ENCODE data around the gene TXNIP.

Gene TXNIP

GRCh38 chr1:145947551-145947950 is 48.8 kb downstream of the TXNIP start:
- H3K36me3 ChIP-seq = peaks cover 20% of the 10 kb centered on the region
- TF ChIP-seq CTCF (IDR thresholded peaks at IDR 0.05; ENCODE audit: low read depth, low read length) = no peak
- H3K27me3 ChIP-seq = no peaks in the 10 kb centered on the region
- H3K4me3 ChIP-seq (ENCODE audit: low read depth, low read length) = no peak overlapping the region
- no peaks in the 10 kb centered on the region for H3K4me1 ChIP-seq
- no peak for DNase-seq
- H3K9me3 ChIP-seq = no peaks in the 10 kb centered on the region

- H3K4me1 ChIP-seq = no peaks in the 10 kb centered on the region
- peaks cover 22% of the 10 kb centered on the region for H3K36me3 ChIP-seq
- no peak for TF ChIP-seq CTCF (IDR thresholded peaks at IDR 0.05; ENCODE audit: low read depth, low read length)
- H3K4me3 ChIP-seq (ENCODE audit: low read depth, low read length) = no peak overlapping the region
- H3K27me3 ChIP-seq = no peaks in the 10 kb centered on the region
- no peaks in the 10 kb centered on the region for H3K9me3 ChIP-seq
- DNase-seq = no peak
Observed at GRCh38 chr1:145946477-145946986, 49.8 kb downstream of the TXNIP start.

DNA sequence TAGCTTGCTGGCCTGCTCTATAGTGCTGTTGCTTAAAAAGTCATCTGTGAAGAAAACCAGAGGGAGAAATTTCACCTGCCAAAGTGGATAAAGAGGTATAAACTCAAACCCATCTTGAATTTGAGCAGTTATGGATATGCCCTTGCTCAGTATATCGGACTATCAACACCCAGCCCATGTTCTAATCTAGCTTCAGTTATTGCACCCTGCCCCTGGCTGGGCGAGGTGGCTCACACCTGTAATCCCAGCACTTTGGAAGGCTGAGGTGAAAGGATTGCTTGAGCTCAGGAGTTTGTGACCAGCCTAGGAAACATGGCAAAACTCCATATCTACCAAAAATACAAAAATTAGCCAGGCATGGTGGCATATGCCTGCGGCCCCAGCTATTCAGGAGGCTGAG is 51.8 kb downstream of the TXNIP start:
- H3K36me3 ChIP-seq = peaks cover 25% of the 10 kb centered on the region
- H3K27me3 ChIP-seq = no peaks in the 10 kb centered on the region
- TF ChIP-seq CTCF (IDR thresholded peaks at IDR 0.05; ENCODE audit: low read depth, low read length) = no peak
- no peak overlapping the region for H3K4me3 ChIP-seq (ENCODE audit: low read depth, low read length)
- no peaks in the 10 kb centered on the region for H3K9me3 ChIP-seq
- no peaks in the 10 kb centered on the region for H3K4me1 ChIP-seq
- DNase-seq = no peak

GRCh38 chr1:145942871-145943270 is 53.5 kb downstream of the TXNIP start:
- Histone ChIP-seq H3K4me1 (no peaks in the 10 kb centered on the region), H3K36me3 (peaks cover 25% of the 10 kb centered on the region)

More at GRCh38 chr1:145942871-145943270, 53.5 kb downstream of the TXNIP start:
- no peak for DNase-seq
- no peak overlapping the region for H3K4me3 ChIP-seq (ENCODE audit: low read depth, low read length)
- TF ChIP-seq CTCF (IDR thresholded peaks at IDR 0.05; ENCODE audit: low read depth, low read length) = no peak
- H3K9me3 ChIP-seq = no peaks in the 10 kb centered on the region
- no peaks in the 10 kb centered on the region for H3K27me3 ChIP-seq

All from BE2C (cell line).